ENCODE measurements around the gene FARP2.
"Not testable (repeated sequence)": the region's sequence is repeated elsewhere in the genome, so short reads cannot be mapped to it uniquely, and the experiment has no call there.

FARP2 gene

DNA sequence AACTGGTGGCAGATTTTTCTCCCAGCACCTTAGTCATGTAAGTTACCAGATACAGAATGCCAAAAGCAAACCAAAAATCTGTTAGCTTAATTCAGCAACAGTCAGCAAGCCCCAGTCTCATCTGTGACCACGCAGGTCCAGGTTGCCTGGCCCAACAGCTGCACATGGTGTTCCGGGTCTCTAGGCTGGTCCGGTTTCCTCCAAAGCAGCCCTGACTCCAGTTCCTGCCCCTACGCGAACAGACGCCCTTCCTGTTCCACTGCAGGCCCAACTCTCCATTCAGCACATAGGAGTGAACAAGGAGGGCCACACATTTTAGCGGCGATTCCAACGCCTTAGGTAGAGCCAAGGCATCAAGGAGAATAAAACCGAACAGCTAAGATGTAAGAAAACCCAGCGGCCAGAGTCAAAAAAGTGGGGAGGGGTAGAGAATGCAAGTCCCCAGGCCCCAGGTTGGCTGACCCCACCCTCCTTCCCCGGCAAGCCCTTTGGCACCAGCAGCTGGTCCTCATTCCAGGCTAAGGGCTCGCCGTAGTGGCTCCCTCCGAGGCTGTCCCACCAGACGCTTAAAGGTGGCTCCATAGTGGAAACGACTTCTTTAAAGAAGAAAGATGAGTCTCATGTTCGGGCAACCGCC, 150.8 kb downstream of the FARP2 start:
- no peak for DNase-seq

DNA sequence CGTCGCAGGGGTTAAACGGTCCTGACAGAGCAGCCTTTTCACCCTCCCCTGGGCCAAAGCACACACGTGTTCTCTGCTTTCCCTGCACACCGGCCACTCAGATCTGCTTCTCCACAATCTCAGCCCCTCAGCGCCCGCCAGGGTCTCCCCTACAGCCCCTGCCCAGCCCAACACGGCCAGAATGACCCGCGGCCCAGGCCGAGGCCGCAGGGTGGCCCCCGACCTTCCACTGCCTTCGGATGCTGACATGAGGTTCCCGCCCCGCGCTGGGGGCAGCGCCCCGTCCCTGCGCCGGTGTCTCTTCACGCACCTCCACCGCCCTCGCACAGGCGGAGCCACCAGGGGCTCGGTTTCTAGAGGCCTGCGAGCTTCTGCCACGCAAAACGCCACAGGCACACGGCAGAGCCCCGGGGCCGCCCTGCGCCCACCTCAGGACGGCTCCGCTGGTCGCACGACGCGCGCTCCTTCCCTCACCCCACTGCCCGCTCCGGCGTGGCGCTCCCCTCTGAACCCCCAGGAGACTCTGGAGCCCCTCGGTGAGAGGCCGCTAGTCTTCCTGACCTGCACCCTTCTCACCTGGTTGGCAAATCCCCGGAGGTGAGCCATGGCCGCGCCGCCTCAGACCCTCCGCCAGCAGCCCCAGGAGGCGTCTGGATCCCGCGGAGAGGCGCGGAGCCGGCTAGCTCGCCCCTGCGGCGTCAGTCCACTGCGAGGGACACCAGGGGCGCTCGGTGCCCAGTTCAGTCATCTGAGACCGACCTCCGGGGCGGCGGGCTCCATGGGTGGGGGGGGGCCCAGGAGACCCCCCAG, 151.6 kb downstream of the FARP2 start:
- peak; percentile 57 for DNase-seq

DNA sequence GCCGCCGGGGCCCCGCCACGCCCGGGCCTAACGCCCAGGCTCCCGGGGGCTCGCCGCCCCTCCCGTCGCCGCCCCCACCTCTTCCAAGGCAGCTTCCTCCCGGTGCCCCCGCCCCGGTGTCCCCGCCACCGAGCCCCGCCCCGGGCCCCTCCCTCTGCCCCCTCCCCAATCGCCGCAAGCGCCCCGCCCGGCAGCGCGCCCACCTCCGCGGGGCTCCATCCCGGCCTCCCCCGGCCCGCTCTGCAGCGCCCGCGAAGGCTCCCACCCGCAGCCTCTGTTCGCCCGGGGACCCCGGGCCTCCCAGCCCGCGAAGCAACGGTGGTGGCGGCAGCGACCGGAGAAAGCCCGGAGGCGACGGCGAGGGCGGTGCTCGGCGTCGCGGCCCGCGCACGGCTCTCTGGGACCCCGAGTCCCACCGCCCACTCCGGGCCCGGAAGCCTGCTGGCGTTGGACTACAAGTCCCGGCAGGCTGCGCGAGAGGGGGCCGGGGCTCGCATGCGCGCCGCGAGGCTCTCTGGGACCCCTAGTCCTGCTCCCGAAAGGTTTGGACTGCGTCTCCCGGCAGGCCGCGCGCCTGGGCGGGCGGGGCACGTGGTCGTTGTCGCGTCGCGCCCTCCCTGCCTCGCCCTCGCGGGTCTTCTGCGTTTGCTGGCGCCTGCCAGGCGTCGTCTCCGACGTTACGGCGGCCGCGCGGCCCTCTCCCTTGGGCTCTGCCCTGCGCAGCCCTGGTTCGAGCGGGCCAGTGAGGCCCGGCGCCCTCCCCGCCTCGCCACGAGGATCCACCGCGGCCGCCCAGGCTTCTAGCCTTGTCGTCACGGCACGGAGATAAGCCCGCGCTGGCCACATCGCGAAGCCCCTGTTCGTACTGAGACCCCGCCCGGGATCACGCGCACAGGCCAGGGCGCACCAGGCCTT, 152.4 kb downstream of the FARP2 start, which contains the start of gene STK25:
Gene STK25, minus strand, starts transcription at position 345 of the 915 bp plus-strand sequence. CDS start 549 bp downstream, outside the sequence.
- DNase-seq: peak; percentile 99

DNA sequence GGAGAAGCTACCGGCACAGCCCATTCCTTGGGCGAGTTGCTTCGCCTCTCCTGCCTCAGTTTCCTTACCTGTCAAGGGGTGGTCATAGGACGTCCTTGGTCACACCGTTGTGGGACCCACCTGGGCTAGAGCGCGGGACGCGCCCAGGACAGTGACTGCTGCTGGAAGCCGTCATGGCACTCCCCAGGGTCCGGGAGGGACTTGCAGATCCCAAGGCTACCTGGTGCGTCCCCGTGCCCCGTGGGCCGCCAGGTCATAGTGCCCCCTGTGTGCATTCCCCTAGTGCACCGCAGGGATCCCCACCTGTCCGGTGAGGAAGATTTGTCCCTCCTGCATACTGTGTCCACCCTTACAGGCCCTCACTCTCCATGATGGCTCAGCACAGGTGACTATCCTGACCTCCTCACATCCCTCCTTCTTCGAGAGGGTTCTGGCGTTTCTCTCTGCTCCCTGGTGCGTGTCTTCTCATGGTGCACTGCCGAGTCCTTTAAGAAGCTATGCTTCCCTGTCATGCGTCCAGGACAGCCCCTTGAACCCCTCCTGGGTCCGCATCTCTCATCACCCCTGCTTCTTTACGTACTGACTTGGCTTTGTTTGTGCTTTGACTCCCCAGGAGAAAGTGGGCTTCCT, 153.2 kb downstream of the FARP2 start:
- no peak for DNase-seq

DNA sequence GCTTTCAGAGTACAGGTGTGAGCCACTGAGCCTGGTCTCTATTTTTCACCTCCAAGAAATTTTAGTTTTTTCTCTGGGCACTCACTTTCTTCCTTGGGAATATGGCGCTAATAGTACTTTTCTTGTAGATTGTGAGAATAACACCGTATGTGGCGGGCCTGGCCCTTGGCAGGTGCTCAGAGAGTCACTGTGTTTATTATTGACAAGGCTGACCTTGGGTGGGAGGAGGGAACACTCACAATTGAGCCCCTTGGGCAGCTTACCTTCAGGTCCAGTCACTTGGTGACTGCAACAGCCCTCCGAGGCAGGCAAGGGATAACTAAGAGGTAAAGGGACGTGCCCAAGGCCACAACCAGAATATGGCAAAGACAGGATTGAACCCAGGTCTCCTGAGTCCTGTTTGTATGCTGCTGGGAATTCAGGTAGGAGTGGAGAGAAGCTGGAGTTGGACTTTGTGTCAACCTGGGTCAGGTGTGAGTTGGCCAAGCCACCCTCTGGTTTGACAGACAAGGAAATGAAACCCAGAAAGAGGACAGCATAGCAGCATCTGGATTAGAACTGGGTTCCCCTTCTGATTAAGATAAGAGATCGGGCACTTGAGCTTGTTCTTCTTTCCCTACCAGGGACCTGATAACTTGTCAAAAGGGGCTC, 155.1 kb downstream of the FARP2 start:
- DNase-seq: no peak

DNA sequence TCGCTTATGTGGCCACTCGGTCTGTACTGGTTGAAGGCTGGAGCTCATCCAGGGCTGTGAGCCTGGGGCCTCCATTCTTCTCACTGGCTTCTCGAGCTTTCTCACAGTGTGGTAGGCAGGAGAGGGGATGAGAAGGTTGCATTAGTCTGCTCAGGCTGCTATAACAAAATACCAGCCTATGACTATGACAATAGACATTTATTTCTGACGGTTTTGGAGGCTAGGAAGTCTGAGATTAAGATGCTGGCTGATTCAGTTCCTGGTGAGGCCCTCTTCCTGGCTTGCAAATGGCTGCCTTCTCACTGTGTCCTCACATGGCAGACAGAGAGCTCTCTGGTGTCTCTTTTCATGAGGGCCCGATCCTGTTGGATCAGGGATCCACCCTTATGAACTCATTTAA, 158.5 kb downstream of the FARP2 start:
- no peak for DNase-seq

DNA sequence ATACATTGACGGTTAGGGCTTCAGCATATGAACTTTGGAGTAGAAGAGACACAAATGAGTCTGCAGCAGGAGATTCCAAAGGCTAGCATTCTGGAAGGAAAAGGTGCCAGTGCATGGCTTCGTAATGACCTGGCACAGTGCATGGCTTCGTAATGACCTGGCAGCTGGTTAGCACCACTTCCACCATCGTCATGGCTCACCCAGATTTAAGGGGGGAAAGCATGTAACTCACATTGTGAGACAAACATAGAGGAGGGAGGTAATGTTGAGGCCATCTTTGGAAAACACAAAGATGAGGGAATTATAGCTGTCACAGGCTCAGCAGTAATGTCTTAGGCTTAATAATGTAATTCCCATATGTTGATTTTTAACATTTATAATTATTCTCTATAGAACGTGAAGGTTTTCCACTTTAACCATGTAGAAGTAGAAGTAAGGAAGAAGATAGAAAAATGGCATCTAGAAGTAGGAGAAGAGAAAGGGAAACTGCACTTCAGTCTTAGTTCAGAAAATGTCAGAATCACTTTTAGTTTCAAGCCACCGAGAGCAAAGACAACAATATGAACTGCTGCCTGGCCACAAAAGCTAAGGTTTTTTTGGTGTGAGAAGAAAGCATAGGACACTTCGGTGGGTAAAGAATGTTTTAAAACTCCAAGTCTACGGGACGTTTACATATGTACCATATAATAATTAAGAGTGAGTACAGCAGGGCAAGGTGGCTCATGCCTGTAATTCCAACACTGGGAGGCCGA, 159.1 kb downstream of the FARP2 start:
- no peak for DNase-seq

DNA sequence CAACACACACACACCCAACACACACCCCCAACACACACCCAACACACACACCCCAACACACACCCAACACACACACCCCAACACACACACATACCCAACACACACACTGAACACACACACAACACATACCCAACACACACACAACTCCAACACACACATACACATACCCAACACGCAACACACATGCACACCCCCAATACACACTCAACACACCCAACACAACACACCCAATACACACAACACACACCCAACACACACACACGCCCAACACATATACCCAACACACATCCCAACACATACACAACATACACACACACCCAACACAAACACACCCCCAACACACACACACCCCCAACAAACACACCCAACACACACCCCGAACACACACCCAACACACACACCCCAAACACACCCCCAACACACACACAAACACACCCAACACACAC, 160.5 kb downstream of the FARP2 start:
- DNase-seq: no peak

DNA sequence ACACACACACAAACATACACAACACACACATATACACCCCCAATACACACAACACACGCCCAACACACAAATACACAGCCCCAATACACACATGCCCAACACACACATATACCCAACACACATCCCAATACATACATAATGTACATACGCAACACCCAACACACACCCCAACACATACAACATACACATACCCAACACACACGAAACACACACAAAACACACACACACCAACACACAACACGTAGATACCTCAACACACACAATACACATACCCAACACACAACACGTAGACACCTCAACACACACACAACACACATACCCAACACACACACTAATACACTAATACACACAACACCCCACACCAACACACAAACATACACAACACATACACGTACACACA, 161.2 kb downstream of the FARP2 start:
- no peak for DNase-seq

DNA sequence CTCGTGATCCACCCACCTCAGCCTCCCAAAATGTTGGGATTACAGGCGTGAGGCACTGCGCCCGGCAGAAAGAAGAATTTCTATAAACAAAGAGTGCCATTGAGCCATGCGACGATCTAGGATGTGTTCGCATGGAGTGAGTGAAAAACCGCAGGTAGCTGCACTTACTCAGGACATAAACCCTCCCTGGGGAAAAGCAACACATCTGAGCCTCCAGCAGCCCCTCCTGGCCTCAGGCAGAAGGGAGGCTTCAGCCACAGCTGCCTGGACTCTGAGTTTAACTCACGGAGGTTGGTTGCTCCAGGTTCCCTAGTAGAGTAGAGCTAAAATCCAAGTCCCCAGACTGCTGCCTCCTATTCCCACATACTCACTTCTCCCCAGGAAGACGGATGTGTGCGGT, 163.6 kb downstream of the FARP2 start:
- DNase-seq: no peak

DNA sequence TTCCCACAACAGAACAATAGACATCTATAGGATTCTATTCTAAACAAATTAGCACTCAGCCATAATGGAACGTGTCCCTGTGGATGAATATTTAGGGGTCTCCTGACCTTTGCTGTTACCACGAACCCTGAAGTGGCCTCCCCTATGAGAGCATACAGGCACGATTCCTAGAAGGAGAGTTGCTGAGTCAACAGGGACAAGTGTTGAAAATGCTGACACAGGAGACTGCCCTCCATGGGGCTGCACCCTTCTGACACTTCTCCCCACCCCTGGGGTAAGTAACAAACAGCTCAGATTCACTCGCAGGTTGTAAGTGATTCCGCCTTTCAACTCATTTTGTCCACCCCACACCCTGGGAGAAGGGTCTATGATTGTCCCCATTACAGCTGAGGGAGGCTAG, 166.4 kb downstream of the FARP2 start:
- no peak for DNase-seq

DNA sequence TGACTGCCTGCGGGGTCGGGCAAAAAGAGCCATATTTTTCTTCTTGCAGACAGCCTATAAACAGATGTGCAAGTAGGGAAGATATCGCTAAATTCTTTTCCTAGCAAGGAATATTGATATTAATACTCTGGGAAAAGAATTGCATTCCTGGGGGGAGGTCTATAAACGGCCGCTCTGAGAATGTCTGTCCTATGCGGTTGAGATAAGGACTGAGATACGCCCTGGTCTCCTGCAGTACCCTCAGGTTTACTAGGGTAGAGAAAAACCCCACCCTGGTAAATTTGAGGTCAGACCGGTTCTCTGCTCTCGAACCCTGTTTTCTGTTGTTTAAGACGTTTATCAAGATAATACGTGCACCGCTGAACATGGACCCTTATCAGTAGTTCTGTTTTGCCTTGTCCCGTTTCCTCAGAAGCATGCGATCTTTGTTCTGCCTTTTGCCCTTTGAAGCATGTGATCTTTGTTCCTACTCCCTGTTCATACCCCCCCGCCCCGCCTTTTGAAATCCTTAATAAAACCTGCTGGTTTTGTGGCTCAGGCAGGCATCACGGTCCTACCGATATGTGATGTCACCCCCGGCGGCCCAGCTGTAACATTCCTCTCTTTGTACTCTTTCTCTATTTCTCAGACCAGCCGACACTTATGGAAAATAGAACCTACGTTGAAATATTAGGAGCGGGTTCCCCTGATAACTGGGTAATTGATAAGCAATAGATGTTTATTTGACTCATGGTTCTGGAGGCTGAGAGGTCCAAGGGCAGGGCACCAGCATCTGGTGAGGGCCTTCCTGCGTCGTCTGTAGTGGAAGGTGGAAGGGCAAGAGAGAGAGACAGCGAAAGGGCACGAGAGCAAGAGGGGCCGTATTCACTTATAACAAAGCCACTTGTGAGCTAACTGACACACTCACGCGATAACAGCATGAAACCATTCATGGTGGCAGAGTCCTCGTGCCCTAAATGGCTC, 170.0 kb downstream of the FARP2 start:
- not testable (repeated sequence) for DNase-seq

DNA sequence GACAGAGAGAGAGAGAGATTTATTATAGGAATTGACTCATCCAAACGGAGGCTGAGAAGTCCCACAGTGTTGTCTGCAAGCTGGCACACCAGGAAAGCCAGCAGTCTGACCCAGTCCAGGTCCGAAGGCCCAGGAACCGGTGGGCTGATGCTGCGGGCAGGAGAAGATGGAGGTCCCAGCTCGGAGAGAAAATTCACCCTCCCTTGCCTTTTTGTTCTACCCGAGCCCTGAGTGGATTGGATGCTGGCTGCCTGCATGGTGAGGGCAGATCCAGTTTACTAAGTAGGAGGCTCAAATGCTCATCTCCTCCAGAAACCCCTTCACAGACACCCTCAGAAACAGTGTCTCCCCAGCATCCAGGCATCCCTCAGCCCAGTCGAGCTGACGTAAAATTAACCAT, 174.5 kb downstream of the FARP2 start:
- DNase-seq: no peak

DNA sequence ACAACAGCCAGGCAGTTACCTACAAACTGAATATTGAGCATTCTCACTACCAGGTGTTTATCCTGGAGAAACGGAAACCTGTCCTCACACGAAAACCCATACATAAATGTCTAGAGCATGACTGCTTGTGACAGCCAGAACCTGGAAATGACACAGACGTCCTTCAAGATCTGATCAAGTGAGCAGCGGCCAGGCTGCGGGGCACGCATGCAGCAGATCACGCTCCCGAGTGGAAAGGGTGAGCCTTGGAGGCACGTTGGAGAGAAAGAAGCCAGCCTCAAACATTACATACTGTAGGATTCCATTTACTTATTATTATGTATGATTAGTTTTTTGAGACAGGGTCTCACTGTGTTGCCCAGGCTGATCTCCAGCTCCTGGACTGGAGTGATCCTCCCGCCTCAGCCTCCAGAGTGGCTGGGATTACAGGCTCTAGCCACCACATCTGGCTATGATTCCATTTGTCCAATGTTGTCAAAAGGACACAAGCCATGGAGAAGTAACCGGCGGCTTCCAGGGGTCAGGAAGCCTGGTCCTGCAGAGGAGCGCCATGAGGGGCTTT, 175.2 kb downstream of the FARP2 start:
- no peak for DNase-seq

DNA sequence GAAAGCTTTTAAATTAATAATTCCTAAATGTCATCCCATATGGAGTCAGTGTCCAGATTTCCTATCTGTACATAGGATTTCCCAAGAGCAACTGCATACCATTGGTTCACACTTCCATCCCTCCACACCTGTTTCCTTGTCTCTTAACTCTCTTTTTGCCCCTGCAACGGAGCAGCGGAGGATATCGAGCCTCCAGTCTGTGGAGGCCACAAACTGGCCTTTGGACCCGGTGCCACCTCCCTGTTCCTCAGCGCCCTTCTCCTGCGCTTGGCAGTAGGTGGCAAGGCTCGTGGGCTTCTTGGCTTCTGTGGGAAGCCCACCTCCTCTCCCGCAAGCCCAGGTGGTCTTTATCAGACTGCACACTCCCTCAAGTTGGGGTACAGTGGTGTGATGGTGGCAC, 176.1 kb downstream of the FARP2 start:
- no peak for DNase-seq

DNA sequence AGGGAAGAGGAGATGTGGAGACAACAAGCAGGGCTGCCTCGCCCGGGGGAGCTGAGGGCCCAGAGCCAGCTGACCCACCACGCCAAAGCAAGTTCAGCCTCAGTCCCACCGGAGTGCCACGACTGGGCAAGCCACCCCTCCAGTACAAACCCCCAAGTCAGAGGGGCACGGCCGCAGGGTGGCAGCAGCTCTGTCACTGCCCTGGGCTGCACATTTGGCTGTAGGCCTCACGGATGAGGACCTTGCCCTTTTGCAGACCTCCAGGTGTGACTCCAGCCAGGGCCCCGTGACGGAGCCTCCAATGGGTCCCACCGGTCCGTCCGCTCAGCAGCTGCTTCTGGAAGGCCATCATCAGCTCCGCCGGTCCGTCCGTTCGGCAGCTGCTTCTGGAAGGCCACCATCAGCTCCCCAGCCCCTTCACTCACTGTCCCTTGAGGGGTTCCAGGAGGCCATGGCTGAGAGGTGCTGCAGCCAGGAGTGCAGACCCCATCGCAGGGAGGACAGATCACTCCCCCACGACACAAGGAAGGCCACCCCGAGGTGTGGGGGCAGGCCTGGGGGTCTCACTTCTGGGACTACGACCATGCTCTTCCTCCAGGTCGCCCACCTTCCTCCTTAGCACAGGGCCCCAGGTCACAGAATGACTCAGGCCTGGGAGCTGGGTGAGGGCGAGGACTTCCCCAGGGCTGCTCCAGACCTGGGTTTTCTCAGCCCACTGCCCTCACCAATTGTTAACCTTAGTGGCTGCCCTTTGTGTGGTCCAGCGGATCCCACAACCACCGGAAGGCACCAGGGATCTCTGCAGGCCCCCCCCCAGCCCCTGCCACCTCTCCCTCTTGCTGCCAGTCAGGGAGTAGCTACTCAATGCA, 176.9 kb downstream of the FARP2 start:
- no peak for DNase-seq

DNA sequence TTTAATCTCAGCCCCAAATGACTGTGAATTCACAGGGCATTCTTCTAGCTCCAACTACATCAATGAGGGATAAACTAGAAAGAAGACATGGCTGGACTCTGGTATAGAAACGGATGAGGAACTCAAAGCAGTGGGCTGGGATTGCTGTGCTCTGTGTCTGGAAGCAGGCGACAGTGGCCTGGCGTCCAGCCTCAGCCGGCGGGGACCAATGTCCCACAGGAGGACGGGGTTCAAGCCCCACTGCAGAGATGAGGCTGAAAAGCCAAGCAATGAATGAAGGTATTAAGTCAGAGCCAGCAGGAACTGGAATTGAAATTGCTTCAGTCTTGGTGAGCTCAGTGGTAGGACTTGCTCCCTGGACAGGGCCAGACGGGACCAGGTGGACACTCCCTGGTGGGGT, 178.2 kb downstream of the FARP2 start:
- DNase-seq: no peak

DNA sequence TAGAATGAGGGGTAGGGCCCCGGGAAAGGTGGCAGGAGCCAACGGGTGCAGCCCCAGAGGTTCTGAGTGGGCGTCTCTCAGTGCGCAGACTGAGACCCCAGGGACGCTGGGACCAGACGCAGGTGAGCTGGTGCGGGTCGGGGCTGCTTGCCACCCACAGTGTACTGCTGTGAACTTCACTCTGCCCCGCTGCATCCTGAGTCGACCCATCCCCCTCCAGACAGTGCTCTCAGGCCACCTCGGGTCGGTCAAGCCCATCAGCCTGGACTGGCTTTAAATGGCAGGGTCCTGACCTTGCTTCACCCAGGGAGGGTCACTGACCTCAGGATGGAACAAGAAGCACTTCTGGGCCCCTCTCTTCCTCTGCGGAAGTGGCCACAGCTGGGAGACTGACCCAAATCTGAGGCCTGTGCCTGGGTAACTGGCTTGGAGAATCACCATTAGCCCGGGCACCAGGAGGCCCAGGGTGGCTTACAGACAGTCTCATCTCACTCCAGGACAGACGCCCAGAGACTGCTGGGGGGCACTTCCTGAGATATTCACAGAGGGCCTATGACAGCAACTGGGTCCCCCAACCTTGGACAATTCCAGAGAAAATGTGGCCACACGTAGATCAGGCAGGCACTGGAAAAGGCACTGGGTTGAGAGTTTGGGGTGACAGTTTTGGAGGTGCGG, 178.8 kb downstream of the FARP2 start:
- no peak for DNase-seq

Data from left hindlimb (tissue), 1 donor.